A549 (cell line): Measurements from ENCODE around the gene PACS2. TPM values are rescaled to one million over a fixed set of nuclear protein-coding genes. Genes with fewer than 3 reads are reported as not detected.

Source experiments
- ATAC-seq, 2 experiments: fragments of 200-7000 bp in 1 of 2; fragments of >200 bp in 1 of 2; cut with Nextera tagmentation in 1 of 2; cut with Tn5 transposase in 1 of 2; 3 replicates each; pipeline versions ENCODE4 v1.8.0 to v1.9.1; 2018 to 2020; ENCODE audit warnings: mild to moderate bottlenecking in 1 of 2, moderate library complexity in 1 of 2
- CTCF ChIA-PET: fragments of 300-600 bp; sonication (Branson Sonifier 250); formaldehyde crosslinking; extraction: SDS; loops from one replicate; lab custom pipeline; 2021; ENCODE audit warnings: antibody characterized with exemption, inconsistent platforms; lab: Yijun Ruan, JAX
- POLR2A ChIA-PET: fragments of 350-600 bp; formaldehyde crosslinking; extraction: SDS; loops from one replicate; lab custom pipeline; 2021; ENCODE audit warnings: antibody characterized with exemption, inconsistent platforms; lab: Yijun Ruan, JAX
- DNase-seq, 2 experiments: peaks; one replicate each; pipeline versions ENCODE4 v3.0.0 to v3.0.0-alpha.2; 2011 to 2016; ENCODE audit warnings: low read depth in 1 of 2, low spot score in 1 of 2
- FAIRE-seq: peaks from 2 replicates; lab custom pipeline; 2011; peaks lifted over from hg19 to GRCh38; lab: Jason Lieb, UNC
- H3K27ac ChIP-seq, 2 experiments: fragments of >200 bp; sonication (Bioruptor Twin); formaldehyde crosslinking; 3 replicates each; pipeline ENCODE4 v1.5.1; 2016 to 2017
- H3K4me1 ChIP-seq: fragments of >200 bp; sonication (Bioruptor Twin); formaldehyde crosslinking; 3 replicates; pipeline ENCODE4 v1.6.1; 2016
- H3K4me2 ChIP-seq: fragments of >200 bp; sonication (Bioruptor Twin); formaldehyde crosslinking; 3 replicates; pipeline ENCODE4 v1.6.1; 2016
- H3K4me3 ChIP-seq: fragments of >200 bp; sonication (Bioruptor Twin); formaldehyde crosslinking; 3 replicates; pipeline ENCODE4 v1.5.1; 2016
- H3K9me3 ChIP-seq: fragments of >200 bp; sonication (Bioruptor Twin); formaldehyde crosslinking; 3 replicates; pipeline ENCODE4 v1.6.1; 2016
- CBX2 ChIP-seq: fragments of 200-600 bp; sonication (generic); IDR thresholded peaks from 2 replicates; pipeline ENCODE4 v1.6.1; 2016; ENCODE audit warnings: low read depth, mild to moderate bottlenecking, borderline replicate concordance
- CEBPB ChIP-seq, 2 experiments: fragments of >200 bp in 1 of 2; sonication (Bioruptor Twin) in 1 of 2; formaldehyde crosslinking in 1 of 2; IDR thresholded peaks; 2 replicates each; pipeline ENCODE4 v1.6.1; 2012 to 2016
- CHD2 ChIP-seq: fragments of 150-350 bp; IDR thresholded peaks from 2 replicates; pipeline ENCODE4 v1.6.1; 2014; ENCODE audit warnings: low read length; ENCODE audit not compliant: partially characterized antibody
- EHF ChIP-seq: fragments of 250-450 bp; sonication (Bioruptor Pico); IDR thresholded peaks from 2 replicates; pipeline ENCODE4 v1.5.0; 2020; ENCODE audit warnings: mild to moderate bottlenecking
- EHMT2 ChIP-seq: fragments of 200-600 bp; sonication (generic); IDR thresholded peaks from 2 replicates; pipeline ENCODE4 v1.6.1; 2016; ENCODE audit warnings: antibody characterized with exemption, low read depth, mild to moderate bottlenecking, moderate library complexity
- ESRRA ChIP-seq: fragments of 150-350 bp; IDR thresholded peaks from 2 replicates; pipeline ENCODE4 v1.6.1; 2014; ENCODE audit warnings: mild to moderate bottlenecking, low read length, borderline replicate concordance
- FOSB ChIP-seq: fragments of 250-450 bp; sonication (Bioruptor Pico); IDR thresholded peaks from 2 replicates; pipeline ENCODE4 v1.5.0; 2020; ENCODE audit warnings: mild to moderate bottlenecking, moderate library complexity
- GATA3 ChIP-seq: IDR thresholded peaks from 2 replicates; pipeline ENCODE4 v1.6.1; 2012; ENCODE audit warnings: borderline replicate concordance
- HEYL ChIP-seq: fragments of 250-450 bp; sonication (Bioruptor Pico); IDR thresholded peaks from 2 replicates; pipeline ENCODE4 v1.8.0; 2021; ENCODE audit warnings: mild to moderate bottlenecking, moderate library complexity
- HOXA7 ChIP-seq: fragments of 250-450 bp; sonication (Bioruptor Pico); IDR thresholded peaks from 2 replicates; pipeline ENCODE4 v1.5.0; 2020; ENCODE audit warnings: mild to moderate bottlenecking, moderate library complexity
- HOXB13 ChIP-seq: fragments of 250-450 bp; sonication (Bioruptor Pico); IDR thresholded peaks from 2 replicates; pipeline ENCODE4 v1.5.0; 2020; ENCODE audit warnings: low read depth, mild to moderate bottlenecking, moderate library complexity
- HOXB5 ChIP-seq: fragments of 250-450 bp; sonication (Bioruptor Pico); IDR thresholded peaks from 2 replicates; pipeline ENCODE4 v1.5.0; 2020; ENCODE audit warnings: mild to moderate bottlenecking, moderate library complexity
- JUN ChIP-seq, 2 experiments: fragments of >200 bp; sonication (Bioruptor Twin); formaldehyde crosslinking; IDR thresholded peaks; 2 replicates in 1 of 2; 3 replicates in 1 of 2; pipeline ENCODE4 v1.6.1; 2016 to 2017
- MYC ChIP-seq: IDR thresholded peaks from 2 replicates; pipeline ENCODE4 v1.6.1; 2012; ENCODE audit warnings: mild to moderate bottlenecking, inconsistent platforms, low read length, improper control_type of control experiment, borderline replicate concordance
- NFE2L2 ChIP-seq: fragments of 150-350 bp; conservative IDR thresholded peaks from 2 replicates; pipeline ENCODE4 v1.6.1; 2014; ENCODE audit warnings: low read length
- PHF8 ChIP-seq: fragments of 200-600 bp; sonication (generic); IDR thresholded peaks from 2 replicates; pipeline ENCODE4 v1.6.1; 2016; ENCODE audit warnings: low read depth, mild to moderate bottlenecking, antibody characterized with exemption, moderate library complexity, borderline replicate concordance
- POLR2A ChIP-seq: IDR thresholded peaks from 2 replicates; pipeline ENCODE4 v1.6.1; 2012; ENCODE audit warnings: mild to moderate bottlenecking, low read length
- RAD21 ChIP-seq, 2 experiments: fragments of >200 bp in 1 of 2; sonication (Bioruptor Twin) in 1 of 2; formaldehyde crosslinking in 1 of 2; IDR thresholded peaks in 1 of 2; conservative IDR thresholded peaks in 1 of 2; 2 replicates in 1 of 2; 3 replicates in 1 of 2; pipeline ENCODE4 v1.6.1; 2012 to 2018; ENCODE audit warnings: inconsistent platforms in 1 of 2
- RCOR1 ChIP-seq: fragments of 150-350 bp; IDR thresholded peaks from 2 replicates; pipeline ENCODE4 v1.6.1; 2014; ENCODE audit warnings: antibody characterized with exemption, low read length, low read depth
- RFX5 ChIP-seq: fragments of 450-650 bp; IDR thresholded peaks from 2 replicates; pipeline ENCODE4 v1.7.1; 2014; ENCODE audit warnings: antibody characterized with exemption, mild to moderate bottlenecking, moderate library complexity
- TFCP2L1 ChIP-seq: fragments of 250-450 bp; sonication (Bioruptor Pico); IDR thresholded peaks from 2 replicates; pipeline ENCODE4 v1.5.0; 2021; ENCODE audit warnings: mild to moderate bottlenecking
- TP53 ChIP-seq: fragments of 250-450 bp; sonication (Bioruptor Pico); IDR thresholded peaks from 2 replicates; pipeline ENCODE4 v1.5.0; 2021; ENCODE audit warnings: mild to moderate bottlenecking, moderate library complexity
- ZSCAN20 ChIP-seq: fragments of 250-450 bp; sonication (Bioruptor Pico); IDR thresholded peaks from 2 replicates; pipeline ENCODE4 v1.8.0; 2022; ENCODE audit warnings: mild to moderate bottlenecking, moderate library complexity
- WGBS: methylation state at CpG from one replicate; pipeline ENCODE4 v1.1.6; 2017; ENCODE audit errors: missing lambda C conversion rate; 5-methylcytosine and 5-hydroxymethylcytosine counted together
- polyA plus RNA-seq, 4 experiments: library from polyadenylated mRNA; depleted of rRNA in 3 of 4; stranded (reverse); fragments of >200 nt; fragmentation: RNase III in 1 of 4; extraction: RNeasy Plus Mini Kit Qiagen cat#74134 plus additional on column Dnase treatment in 1 of 4; gene quantifications; 2 replicates in 3 of 4; 3 replicates in 1 of 4; pipeline ENCODE4 v1.2.3, GENCODE V29; 2011 to 2017
- TF ChIP-seq, protein P1 (sequence below): IDR thresholded peaks from 2 replicates; pipeline ENCODE4 v1.6.1; 2012; ENCODE audit warnings: low read depth, borderline replicate concordance
- TF ChIP-seq, protein P2 (sequence below): fragments of 250-450 bp; sonication (Bioruptor Pico); IDR thresholded peaks from 2 replicates; pipeline ENCODE4 v1.5.0; 2020; ENCODE audit warnings: low read depth, mild to moderate bottlenecking, moderate library complexity
- TF ChIP-seq, protein P3 (sequence below): fragments of >200 bp; sonication (Bioruptor Twin); formaldehyde crosslinking; IDR thresholded peaks from 3 replicates; pipeline ENCODE4 v1.6.1; 2016
- TF ChIP-seq, protein P4 (sequence below): IDR thresholded peaks from 2 replicates; pipeline ENCODE4 v1.6.1; 2012

The PACS2 gene
- polyA plus RNA-seq, 2 of the 4 experiments (the other 2 are of a cell fraction), result 11.9 to 24.5 TPM

DNA sequence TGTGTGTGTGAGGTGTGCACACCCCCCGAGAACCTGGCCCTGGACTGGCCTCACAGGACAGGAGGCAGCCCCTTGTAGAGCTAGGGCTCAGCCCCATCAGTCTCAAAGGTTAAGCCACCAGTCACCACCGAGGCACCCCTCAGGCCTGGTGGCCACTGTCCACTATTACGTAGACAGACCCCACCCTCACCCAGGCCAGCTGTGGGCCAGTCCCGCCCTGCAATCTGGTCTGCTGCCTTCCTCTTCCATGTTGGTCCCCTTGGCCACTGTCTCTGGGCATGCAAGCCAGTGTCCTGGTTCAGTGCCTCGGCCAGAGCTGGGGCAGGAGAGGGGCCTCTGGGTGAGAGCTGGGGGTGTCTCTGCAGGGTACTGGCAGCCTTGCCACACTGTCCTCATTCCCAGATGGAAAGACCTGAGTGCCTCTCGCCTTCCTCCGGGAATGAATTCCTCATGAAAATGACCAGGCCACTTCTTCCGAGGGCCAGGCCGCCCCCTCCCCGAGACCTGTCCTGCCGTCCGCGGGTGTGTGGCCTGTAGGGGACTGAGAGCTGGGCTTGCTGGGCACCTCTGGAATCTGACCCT is 82.9 kb downstream of the PACS2 start (continued):
- TF ChIP-seq PHF8, result no peak
- TF ChIP-seq FOSB, result no peak
- no peak for TF ChIP-seq MYC
- no peak for TF ChIP-seq NFE2L2
- TF ChIP-seq HOXA7 (CRISPR knock-in tag), result no peak
- TF ChIP-seq EHMT2, result no peak
- no peak for TF ChIP-seq HOXB5 (CRISPR knock-in tag)
- no peak for TF ChIP-seq RCOR1

DNA sequence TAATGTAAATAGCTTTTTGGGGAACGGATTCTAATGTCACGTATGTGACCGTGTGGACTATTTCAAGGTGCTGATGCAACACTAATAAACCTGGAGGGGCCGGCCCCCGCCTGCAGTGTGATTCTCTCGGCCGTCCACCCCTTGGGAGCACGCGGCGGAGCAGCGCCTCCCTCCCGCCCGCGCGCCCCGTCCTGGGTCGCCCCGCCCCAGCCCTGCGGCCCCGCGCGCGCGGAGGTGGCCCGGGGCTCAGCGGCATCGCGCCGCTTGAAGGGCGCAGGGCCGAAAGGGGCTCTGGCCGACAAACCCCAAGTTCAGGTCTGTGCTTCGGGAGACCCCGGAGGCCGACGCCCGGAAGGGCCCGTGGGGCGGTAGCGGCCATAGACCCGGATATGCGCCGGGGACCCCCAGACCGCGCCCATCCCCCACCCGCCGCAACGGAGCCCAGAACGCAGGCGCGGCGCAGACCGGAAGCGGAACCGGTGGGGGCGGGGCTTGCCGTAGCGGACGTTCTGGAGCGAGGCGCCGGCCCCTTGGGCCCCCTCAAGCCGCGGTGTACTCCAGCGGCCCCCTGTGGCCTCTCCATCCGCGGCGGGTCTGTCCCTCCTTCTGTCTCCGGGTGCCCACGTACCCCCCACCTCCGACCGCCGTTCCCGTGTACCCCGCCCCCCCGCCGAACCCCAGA is 83.6 kb downstream of the PACS2 start, which contains the start of gene TEX22:
TSS of gene TEX22 (plus strand) at position 495 of the 682 bp plus-strand sequence. CDS start 803 bp downstream, outside the sequence.
- POLR2A ChIA-PET, result interaction anchor here (0.9 kb wide), 1 partner anchor 27 kb away, joined by 3 read pairs; no protein-coding TSS in a partner anchor
- Histone ChIP-seq H3K4me3 (peak within 1 kb of the TSS; percentile 100), H3K27ac (peak within 1 kb of the TSS; percentile 95 to 98), H3K4me2 (peak within 1 kb of the TSS; percentile 100), H3K9me3 (peaks cover 44% of the 10 kb centered on the region), H3K4me1 (peaks cover 14% of the 10 kb centered on the region)
- peak; percentile 75 to 80 for DNase-seq
- ATAC-seq, result peak; percentile 79 to 90
- no peak for FAIRE-seq
- TF ChIP-seq, protein P1, sequence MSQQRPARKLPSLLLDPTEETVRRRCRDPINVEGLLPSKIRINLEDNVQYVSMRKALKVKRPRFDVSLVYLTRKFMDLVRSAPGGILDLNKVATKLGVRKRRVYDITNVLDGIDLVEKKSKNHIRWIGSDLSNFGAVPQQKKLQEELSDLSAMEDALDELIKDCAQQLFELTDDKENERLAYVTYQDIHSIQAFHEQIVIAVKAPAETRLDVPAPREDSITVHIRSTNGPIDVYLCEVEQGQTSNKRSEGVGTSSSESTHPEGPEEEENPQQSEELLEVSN, result peak; percentile 90
- TF ChIP-seq, protein P2, sequence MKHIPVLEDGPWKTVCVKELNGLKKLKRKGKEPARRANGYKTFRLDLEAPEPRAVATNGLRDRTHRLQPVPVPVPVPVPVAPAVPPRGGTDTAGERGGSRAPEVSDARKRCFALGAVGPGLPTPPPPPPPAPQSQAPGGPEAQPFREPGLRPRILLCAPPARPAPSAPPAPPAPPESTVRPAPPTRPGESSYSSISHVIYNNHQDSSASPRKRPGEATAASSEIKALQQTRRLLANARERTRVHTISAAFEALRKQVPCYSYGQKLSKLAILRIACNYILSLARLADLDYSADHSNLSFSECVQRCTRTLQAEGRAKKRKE (CRISPR knock-in tag), result peak; percentile 36; the same call in 1 of the 2 replicates
- TF ChIP-seq, protein P3, sequence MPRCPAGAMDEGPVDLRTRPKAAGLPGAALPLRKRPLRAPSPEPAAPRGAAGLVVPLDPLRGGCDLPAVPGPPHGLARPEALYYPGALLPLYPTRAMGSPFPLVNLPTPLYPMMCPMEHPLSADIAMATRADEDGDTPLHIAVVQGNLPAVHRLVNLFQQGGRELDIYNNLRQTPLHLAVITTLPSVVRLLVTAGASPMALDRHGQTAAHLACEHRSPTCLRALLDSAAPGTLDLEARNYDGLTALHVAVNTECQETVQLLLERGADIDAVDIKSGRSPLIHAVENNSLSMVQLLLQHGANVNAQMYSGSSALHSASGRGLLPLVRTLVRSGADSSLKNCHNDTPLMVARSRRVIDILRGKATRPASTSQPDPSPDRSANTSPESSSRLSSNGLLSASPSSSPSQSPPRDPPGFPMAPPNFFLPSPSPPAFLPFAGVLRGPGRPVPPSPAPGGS, result peak; percentile 83; the same call in 2 of the 3 replicates
- TF ChIP-seq TFCP2L1 (0 out of 2 replicates have a peak, but pooled peaks have one; percentile 54), TP53 (CRISPR knock-in tag) (0 out of 2 replicates have a peak, but pooled peaks have one; percentile 67), JUN (IDR thresholded peaks at IDR 0.05) (peak; percentile 27 to 94; a peak in 4 of 5 replicates), POLR2A (peak; percentile 37), CEBPB (IDR thresholded peaks at IDR 0.05) (no peak), HEYL (no peak), CHD2 (peak; percentile 40), ESRRA (no peak), MYC (no peak), RAD21 (conservative IDR thresholded peaks at IDR 0.05 in 1 of 2, IDR thresholded peaks at IDR 0.05 in 1 of 2) (no peak), RCOR1 (no peak), EHF (CRISPR knock-in tag) (peak; percentile 45; the same call in 1 of the 2 replicates), CBX2 (no peak), GATA3 (peak; percentile 48; the same call in 1 of the 2 replicates), HOXB13 (CRISPR knock-in tag) (0 out of 2 replicates have a peak, but pooled peaks have one; percentile 34), ZSCAN20 (0 out of 2 replicates have a peak, but pooled peaks have one; percentile 32), PHF8 (peak; percentile 78; the same call in 1 of the 2 replicates), RFX5 (no peak), HOXB5 (CRISPR knock-in tag) (0 out of 2 replicates have a peak, but pooled peaks have one; percentile 30)
- TF ChIP-seq, protein P4, sequence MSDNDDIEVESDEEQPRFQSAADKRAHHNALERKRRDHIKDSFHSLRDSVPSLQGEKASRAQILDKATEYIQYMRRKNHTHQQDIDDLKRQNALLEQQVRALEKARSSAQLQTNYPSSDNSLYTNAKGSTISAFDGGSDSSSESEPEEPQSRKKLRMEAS, result peak; percentile 92
- 17% methylated on average over 17 of the region's 77 CpGs for WGBS
- CTCF ChIA-PET, result interaction anchor here (0.8 to 1.4 kb wide), 2 partner anchors 9 to 28 kb away, joined by 4 read pairs; no protein-coding TSS in a partner anchor
